Muscle of arm (tissue), 14 donors: ENCODE data around the gene FNIP2. TPM values are rescaled to one million over a fixed set of nuclear protein-coding genes. Genes with fewer than 3 reads are reported as not detected.
"Not testable (repeated sequence)": the region's sequence is repeated elsewhere in the genome, so short reads cannot be mapped to it uniquely, and the experiment has no call there.

ENCODE experiments used
- DNase-seq: peaks from one replicate; pipeline ENCODE4 v3.0.0-alpha.2; 2013
- long read RNA-seq, 11 donors: transcript quantifications; one replicate each; lab custom pipeline, GENCODE V29; 2026
- polyA plus RNA-seq, 12 donors: library from polyadenylated mRNA; unstranded; fragments of 120-200 nt; gene quantifications; one replicate each; pipeline ENCODE4 v1.2.1, GENCODE V29; 2013; ENCODE audit not compliant: insufficient read length in 12 of 12

The FNIP2 gene
- 10 to 100 TPM in 11 of 12 donors, not detected in 1; 12.3 to 17.2 (median 15.7) TPM for polyA plus RNA-seq
- long read RNA-seq, donor 1, full-length matches to known transcripts: 5 of 10 reads
- long read RNA-seq, donor 1, partial matches to known transcripts: 5 of 10 reads
- long read RNA-seq, donor 1, other reads (novel, unspliced or antisense): 0 of 10 reads
- long read RNA-seq, donor 2: 0 reads
- long read RNA-seq, donor 3: 0 reads
- long read RNA-seq, donor 4: 0 reads
- long read RNA-seq, donor 5, partial matches to known transcripts: 0 of 1 reads
- long read RNA-seq, donor 5, other reads (novel, unspliced or antisense): 0 of 1 reads
- long read RNA-seq, donor 6, full-length matches to known transcripts: 1 of 1 reads
- long read RNA-seq, donor 6, partial matches to known transcripts: 0 of 1 reads
- long read RNA-seq, donor 6, other reads (novel, unspliced or antisense): 0 of 1 reads
- long read RNA-seq, donor 7: 0 reads
- long read RNA-seq, donor 8: 0 reads
- long read RNA-seq, donor 9: 0 reads
- long read RNA-seq, donor 10, full-length matches to known transcripts: 1 of 1 reads
- long read RNA-seq, donor 10, partial matches to known transcripts: 0 of 1 reads
- long read RNA-seq, donor 10, other reads (novel, unspliced or antisense): 0 of 1 reads
- long read RNA-seq, donor 11: 0 reads

- peak; percentile 70 for DNase-seq
These were observed at the start of gene FNIP2 for GRCh38 chr4:158768555-158769174. Gene FNIP2, plus strand, starts transcription at chr4:158769026. Its CDS starts 187 bp downstream, at chr4:158769213.

GRCh38 chr4:158721680-158722079, 47.1 kb upstream of the FNIP2 start:
- no peak for DNase-seq

GRCh38 chr4:158722291-158722916, 46.4 kb upstream of the FNIP2 start:
- DNase-seq: peak; percentile 38

GRCh38 chr4:158722917-158723793, 45.7 kb upstream of the FNIP2 start, which contains the start of gene PPID:
Gene PPID, minus strand, starts transcription at chr4:158723396. Its CDS starts 108 bp downstream, at chr4:158723288.
- peak; percentile 88 for DNase-seq

GRCh38 chr4:158724637-158725036, 44.2 kb upstream of the FNIP2 start:
- DNase-seq: no peak

GRCh38 chr4:158726633-158727032, 42.2 kb upstream of the FNIP2 start:
- no peak for DNase-seq

- no peak for DNase-seq
These were observed 40.6 kb upstream of the FNIP2 start for GRCh38 chr4:158728236-158728635.

- DNase-seq: peak; percentile 57
These were observed 38.9 kb upstream of the FNIP2 start for GRCh38 chr4:158729716-158730559.

GRCh38 chr4:158738866-158739265, 30.0 kb upstream of the FNIP2 start:
- no peak for DNase-seq

GRCh38 chr4:158739600-158739999, 29.2 kb upstream of the FNIP2 start:
- DNase-seq: no peak

GRCh38 chr4:158741326-158742021, 27.4 kb upstream of the FNIP2 start:
- DNase-seq: no peak

- DNase-seq: not testable (repeated sequence)
These were observed 22.3 kb upstream of the FNIP2 start for GRCh38 chr4:158746537-158746936.

- DNase-seq: no peak
These were observed 18.4 kb upstream of the FNIP2 start for GRCh38 chr4:158750379-158750778.

GRCh38 chr4:158754385-158755180, 14.2 kb upstream of the FNIP2 start:
- no peak for DNase-seq

GRCh38 chr4:158755819-158756218, 13.0 kb upstream of the FNIP2 start:
- not testable (repeated sequence) for DNase-seq

GRCh38 chr4:158756588-158756987, 12.2 kb upstream of the FNIP2 start:
- no peak for DNase-seq

GRCh38 chr4:158758142-158758541, 10.7 kb upstream of the FNIP2 start:
- DNase-seq: no peak

GRCh38 chr4:158758703-158759102, 10.1 kb upstream of the FNIP2 start:
- DNase-seq: no peak

- not testable (repeated sequence) for DNase-seq
These were observed 9.3 kb upstream of the FNIP2 start for GRCh38 chr4:158759539-158759938.
